Pancreas (tissue), 10 donors: ENCODE measurements around the gene LRRTM2. TPM values are rescaled to one million over a fixed set of nuclear protein-coding genes. Genes with fewer than 3 reads are reported as not detected.

Source experiments
- ATAC-seq, 4 donors: fragments of 200-7000 bp; cut with Tn5 transposase; one replicate each; pipeline versions ENCODE4 v1.8.0 to v1.9.1; 2020; ENCODE audit warnings: mild to moderate bottlenecking in 4 of 4, moderate library complexity in 4 of 4
- DNase-seq, 6 donors: peaks; one replicate each; pipeline ENCODE4 v3.0.0-alpha.2; 2020
- FAIRE-seq: peaks from 2 replicates; lab custom pipeline; 2012; peaks lifted over from hg19 to GRCh38; lab: Jason Lieb, UNC
- H3K27ac ChIP-seq, 4 donors: fragments of 200-600 bp; sonication (generic); 1 replicate in 3 of 4; 2 replicates in 1 of 4; pipeline versions ENCODE4 v1.5.0 to v1.8.0; 2020
- H3K27me3 ChIP-seq, 4 donors: fragments of 200-600 bp; one replicate each; pipeline ENCODE4 v1.8.0; 2021
- H3K36me3 ChIP-seq, 3 donors: fragments of 200-600 bp; sonication (generic) in 1 of 3; one replicate each; pipeline versions ENCODE4 v1.5.0 to v1.8.0; 2020 to 2021
- H3K4me1 ChIP-seq, 3 donors: fragments of 200-600 bp; one replicate each; pipeline ENCODE4 v1.8.0; 2021
- H3K4me3 ChIP-seq, 4 donors: fragments of 200-600 bp; sonication (generic) in 2 of 4; one replicate each; pipeline versions ENCODE4 v1.5.0 to v1.8.0; 2020 to 2021
- H3K9me3 ChIP-seq, 4 donors: fragments of 200-600 bp; one replicate each; pipeline ENCODE4 v1.8.0; 2021
- WGBS, 2 donors: extraction: QIAGEN DNeasy Blood & Tissue Kit; methylation state at CpG; one replicate each; pipeline ENCODE4 v1.1.7; 2013; 5-methylcytosine and 5-hydroxymethylcytosine counted together
- intact Hi-C, 3 donors: fragments of 100-400 bp; cut with DNase I; formaldehyde crosslinking; loops; one replicate each; pipeline versions ENCODE4 v1.11.1 to v1.14.2; 2022
- polyA plus RNA-seq, 2 donors: library from polyadenylated mRNA; stranded (reverse); fragments of 200-250 nt; gene quantifications; one replicate each; pipeline ENCODE4 v1.2.3, GENCODE V29; 2013
- total RNA-seq, 6 donors: library from RNA; stranded (reverse); fragmentation: NEBNext Ultra II Directional in 4 of 6; extraction: Animal tissue kit (Norgen Biotek cat#: 25700) in 4 of 6; gene quantifications; one replicate each; pipeline versions ENCODE4 v1.2.1 to v1.2.4, GENCODE V29; 2021 to 2023
- TF ChIP-seq, protein P1 (sequence below), 4 donors: fragments of 200-600 bp; sonication (generic) in 3 of 4; IDR thresholded peaks; one replicate each; pipeline versions ENCODE4 v1.5.0 to v1.8.0; 2021; ENCODE audit warnings: antibody characterized with exemption in 4 of 4
- donor health status: healthy with polysubstance abuse.
- donor health status: DM: no; HTN: no; CAD: no; lungs with moderate emphysema.
- donor health status: DM: no; HTN: no; CAD: no.
- donor health status: control.
- donor health status: control.
- donor health status: Bipolar disorder and iron deficiency.
- donor health status: DM: yes; HTN: yes; CAD: no.
- donor health status: DM: no; HTN: no; CAD: no.
- donor health status: DM: no; HTN: no; CAD: no.
- donor health status: DM: yes; HTN: yes; CAD: no.

The LRRTM2 gene
- total and polyA plus RNA-seq, 8 donors: 0.08 to 0.61 (median 0.28) TPM

DNA sequence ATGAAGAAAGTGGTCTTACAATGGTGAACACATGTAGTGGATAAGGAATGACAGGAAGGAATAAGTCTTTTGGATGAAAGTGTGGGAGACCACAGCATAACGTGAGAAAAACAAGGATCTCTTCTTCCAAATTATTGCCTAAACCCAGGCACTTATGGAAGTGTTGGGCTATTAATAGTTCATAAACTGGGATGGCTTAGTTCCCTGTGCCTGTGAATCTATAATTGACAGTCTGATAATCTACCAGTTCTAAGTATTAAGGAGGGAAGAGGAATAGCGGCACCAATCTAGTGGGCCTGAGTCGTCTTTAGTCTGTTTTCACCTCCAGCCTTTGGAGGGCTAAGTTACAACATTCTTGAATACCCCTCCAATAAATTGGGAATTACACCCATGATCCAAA is 39.2 kb upstream of the LRRTM2 start:
- ATAC-seq (no peak), DNase-seq (no peak), FAIRE-seq (no peak)
- no peaks in the 10 kb centered on the region for H3K36me3 ChIP-seq
- TF ChIP-seq, protein P1, sequence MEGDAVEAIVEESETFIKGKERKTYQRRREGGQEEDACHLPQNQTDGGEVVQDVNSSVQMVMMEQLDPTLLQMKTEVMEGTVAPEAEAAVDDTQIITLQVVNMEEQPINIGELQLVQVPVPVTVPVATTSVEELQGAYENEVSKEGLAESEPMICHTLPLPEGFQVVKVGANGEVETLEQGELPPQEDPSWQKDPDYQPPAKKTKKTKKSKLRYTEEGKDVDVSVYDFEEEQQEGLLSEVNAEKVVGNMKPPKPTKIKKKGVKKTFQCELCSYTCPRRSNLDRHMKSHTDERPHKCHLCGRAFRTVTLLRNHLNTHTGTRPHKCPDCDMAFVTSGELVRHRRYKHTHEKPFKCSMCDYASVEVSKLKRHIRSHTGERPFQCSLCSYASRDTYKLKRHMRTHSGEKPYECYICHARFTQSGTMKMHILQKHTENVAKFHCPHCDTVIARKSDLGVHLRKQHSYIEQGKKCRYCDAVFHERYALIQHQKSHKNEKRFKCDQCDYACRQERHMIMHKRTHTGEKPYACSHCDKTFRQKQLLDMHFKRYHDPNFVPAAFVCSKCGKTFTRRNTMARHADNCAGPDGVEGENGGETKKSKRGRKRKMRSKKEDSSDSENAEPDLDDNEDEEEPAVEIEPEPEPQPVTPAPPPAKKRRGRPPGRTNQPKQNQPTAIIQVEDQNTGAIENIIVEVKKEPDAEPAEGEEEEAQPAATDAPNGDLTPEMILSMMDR (IDR thresholded peaks at IDR 0.05): no peak
- H3K9me3 ChIP-seq: no peaks in the 10 kb centered on the region
- no peaks in the 10 kb centered on the region for H3K27me3 ChIP-seq
- 94 to 97% methylated on average over 3 of the region's 3 CpGs for WGBS, 2 donors
- no peak overlapping the region for H3K27ac ChIP-seq
- H3K4me3 ChIP-seq: no peak overlapping the region
- intact Hi-C loops: no loop called here
- H3K4me1 ChIP-seq: no peaks in the 10 kb centered on the region

DNA sequence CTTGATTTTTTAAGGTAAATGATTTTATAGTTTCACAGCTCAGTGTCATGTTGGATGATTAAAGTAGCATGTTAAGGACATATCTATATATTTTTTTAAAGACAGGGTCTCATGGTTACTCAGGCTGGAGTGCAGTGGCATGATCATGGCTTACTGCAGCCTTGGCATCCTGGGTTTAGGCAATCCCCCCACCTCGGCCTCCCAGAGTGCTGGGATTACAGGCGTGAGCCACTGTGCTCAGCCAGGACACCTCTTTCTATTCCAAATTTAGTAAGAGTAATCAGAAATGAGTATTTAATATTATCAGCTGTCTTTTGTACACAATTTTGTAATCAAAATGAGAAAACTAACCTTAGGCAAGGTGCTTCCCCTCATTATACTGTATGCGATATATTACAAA is 38.6 kb upstream of the LRRTM2 start:
- intact Hi-C loops: no loop called here
- TF ChIP-seq, protein P1 (IDR thresholded peaks at IDR 0.05): no peak
- ATAC-seq: no peak
- Histone ChIP-seq H3K9me3 (no peaks in the 10 kb centered on the region), H3K27ac (no peak overlapping the region), H3K4me3 (no peak overlapping the region), H3K27me3 (no peaks in the 10 kb centered on the region), H3K4me1 (no peaks in the 10 kb centered on the region), H3K36me3 (no peaks in the 10 kb centered on the region)
- WGBS, 2 donors: 96% methylated on average over 3 of the region's 3 CpGs
- DNase-seq: no peak
- FAIRE-seq: no peak

DNA sequence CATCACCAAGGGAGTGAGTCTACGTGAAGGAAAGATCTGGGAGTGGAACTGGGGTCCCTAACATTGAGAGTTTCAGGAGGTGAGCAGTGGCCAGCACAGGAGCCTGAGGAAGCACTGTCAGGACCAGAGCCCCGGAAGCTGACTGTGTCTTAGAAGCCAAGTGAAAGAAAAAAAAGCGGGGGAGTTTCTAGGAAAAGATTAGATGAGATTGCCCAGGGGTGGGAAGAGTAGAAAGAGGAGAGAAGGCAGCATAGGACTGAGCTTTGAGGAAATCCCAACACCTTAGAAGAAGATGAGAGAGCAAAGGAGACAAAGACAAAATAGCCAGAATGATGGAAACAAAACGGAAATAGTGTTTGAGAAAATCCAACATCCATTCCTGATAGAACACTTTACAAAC is 37.0 kb upstream of the LRRTM2 start:
- no peaks in the 10 kb centered on the region for H3K4me1 ChIP-seq
- ATAC-seq (no peak), DNase-seq (no peak), FAIRE-seq (no peak)
- intact Hi-C loops: no loop called here
- no peaks in the 10 kb centered on the region for H3K36me3 ChIP-seq
- no peak overlapping the region for H3K27ac ChIP-seq
- H3K27me3 ChIP-seq: no peaks in the 10 kb centered on the region
- 91% methylated on average over 4 of the region's 4 CpGs for WGBS, 2 donors
- H3K9me3 ChIP-seq: no peaks in the 10 kb centered on the region
- H3K4me3 ChIP-seq: no peak overlapping the region
- TF ChIP-seq, protein P1 (IDR thresholded peaks at IDR 0.05): no peak

DNA sequence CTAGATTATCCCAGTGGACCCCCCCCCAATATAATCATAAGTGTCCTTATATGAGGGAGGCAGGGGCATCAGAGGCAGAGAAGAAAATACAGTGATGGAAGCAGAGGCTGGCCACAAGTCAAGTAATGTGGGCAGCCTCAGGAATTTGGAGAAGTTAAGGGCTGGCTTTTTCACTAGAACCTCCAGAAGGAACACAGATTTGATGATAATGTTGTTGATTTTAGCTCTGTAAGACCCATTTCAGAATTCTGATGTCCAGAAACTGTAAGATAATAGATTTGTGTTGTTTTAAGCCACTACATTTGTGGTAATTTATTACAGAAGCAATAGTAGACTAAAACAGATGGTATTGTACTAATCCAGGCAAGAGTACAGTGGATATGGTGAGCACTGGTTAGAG is 36.3 kb upstream of the LRRTM2 start:
- FAIRE-seq: no peak

DNA sequence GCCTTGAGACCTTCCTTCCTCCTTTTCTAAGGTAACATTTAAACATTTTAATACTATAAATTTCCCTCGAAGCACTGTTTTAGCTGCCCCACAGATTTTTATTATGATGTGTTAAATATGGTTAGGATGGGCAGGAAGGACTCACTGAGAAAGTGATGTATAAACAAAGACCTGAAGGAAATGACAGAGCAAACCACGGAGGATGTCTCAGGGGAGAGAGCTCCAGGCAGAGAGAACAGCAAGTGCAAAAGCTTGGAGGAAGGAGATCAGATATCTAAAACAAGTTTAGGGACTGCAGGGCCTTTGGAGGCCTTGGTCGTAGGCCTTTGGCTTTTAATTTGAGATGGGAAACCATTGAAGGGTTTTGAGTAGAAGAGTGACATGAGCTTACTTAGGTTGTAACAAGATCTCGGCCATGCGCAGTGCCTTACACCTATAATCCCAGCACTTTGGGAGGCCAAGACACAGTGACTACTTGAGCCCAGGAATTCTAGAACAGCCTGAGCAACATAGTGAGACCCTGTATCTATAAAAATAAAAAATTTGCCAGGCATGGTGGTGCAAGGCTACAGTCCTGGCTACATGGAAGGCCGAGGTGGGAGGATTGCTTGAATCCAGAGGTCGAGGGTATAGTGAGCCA is 35.5 kb upstream of the LRRTM2 start:
- no peaks in the 10 kb centered on the region for H3K9me3 ChIP-seq
- no peak for DNase-seq
- TF ChIP-seq, protein P1 (IDR thresholded peaks at IDR 0.05): no peak
- H3K4me3 ChIP-seq: no peak overlapping the region
- intact Hi-C loops: no loop called here
- WGBS, 2 donors: 92 to 96% methylated on average over 7 of the region's 7 CpGs
- no peaks in the 10 kb centered on the region for H3K27me3 ChIP-seq
- no peaks in the 10 kb centered on the region for H3K4me1 ChIP-seq
- no peak for ATAC-seq
- H3K27ac ChIP-seq: no peak overlapping the region
- FAIRE-seq: no peak
- no peaks in the 10 kb centered on the region for H3K36me3 ChIP-seq

More for the DNA sequence above, 36.3 kb upstream of the LRRTM2 start:
- Histone ChIP-seq H3K9me3 (no peaks in the 10 kb centered on the region), H3K27me3 (no peaks in the 10 kb centered on the region), H3K4me1 (no peaks in the 10 kb centered on the region), H3K27ac (no peak overlapping the region), H3K36me3 (no peaks in the 10 kb centered on the region), H3K4me3 (no peak overlapping the region)
- TF ChIP-seq, protein P1 (IDR thresholded peaks at IDR 0.05): no peak
- DNase-seq (no peak), ATAC-seq (no peak)
- intact Hi-C loops: no loop called here
